Fibroblast of skin of left biceps (primary cell): Measurements from ENCODE around the gene CD96.

Experiments used
- DNase-seq, 2 experiments: peaks; one replicate each; pipeline ENCODE4 v3.0.0-alpha.2; 2013; ENCODE audit warnings: low read depth in 2 of 2

Gene CD96

DNA sequence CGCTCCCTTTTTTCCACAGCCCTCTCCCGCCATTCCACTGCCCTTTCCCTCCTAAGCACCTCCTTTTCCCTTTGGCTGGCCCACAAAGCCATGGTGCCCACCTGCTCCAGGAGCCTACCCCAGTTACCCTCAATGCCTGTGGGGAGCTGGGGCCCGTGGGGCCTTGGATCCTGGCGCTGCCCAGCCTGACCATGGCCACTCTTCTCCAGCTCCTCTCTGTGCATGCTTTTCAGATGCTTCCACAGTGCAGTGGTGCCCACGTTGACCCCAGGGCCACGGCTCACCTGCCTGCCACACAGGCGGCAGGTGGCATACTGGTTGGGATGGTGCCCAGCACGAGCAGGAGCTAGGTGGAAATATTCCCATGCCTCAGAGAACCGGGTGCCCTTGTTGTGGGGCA, 51.7 kb downstream of the CD96 start:
- no peak for DNase-seq

DNA sequence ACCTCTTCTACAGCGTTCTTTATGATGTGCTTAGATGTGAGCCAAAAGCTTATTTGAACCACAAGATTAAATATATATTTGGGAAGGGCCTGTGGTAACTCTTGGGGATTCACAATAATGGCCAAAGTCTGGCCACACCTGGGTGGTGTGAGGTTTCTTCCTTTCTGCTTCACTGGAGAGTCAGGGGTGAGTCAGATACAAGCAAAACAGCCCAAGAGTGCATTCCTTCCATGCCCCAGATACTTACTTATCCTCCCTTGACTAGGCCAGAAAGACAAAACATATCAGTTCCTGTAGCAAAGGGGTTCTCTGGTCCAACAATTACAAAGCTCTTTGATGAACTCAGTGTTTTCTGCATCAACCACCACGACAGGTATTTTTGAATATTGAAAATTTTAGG, 52.2 kb downstream of the CD96 start:
- DNase-seq = peak; percentile 17 to 27

DNA sequence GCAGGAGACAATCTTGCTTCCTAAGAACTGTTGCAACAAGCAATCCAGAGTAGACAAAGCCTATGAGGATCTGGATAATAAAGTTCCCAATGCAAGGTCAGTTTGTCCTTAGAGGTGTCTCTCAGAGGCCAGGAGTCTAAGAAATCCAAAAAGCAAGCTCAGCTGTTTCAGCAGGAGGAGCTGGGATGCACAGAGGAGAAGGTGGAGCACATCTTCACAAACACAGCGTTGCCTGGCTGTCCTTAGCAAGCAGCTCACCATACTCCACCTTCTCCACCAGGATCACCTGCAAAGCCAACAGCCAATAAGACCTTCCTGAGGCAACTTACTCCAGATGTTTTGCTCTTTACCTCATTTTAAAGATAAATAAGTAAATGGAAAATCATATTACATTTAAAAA, 52.8 kb downstream of the CD96 start:
- DNase-seq = no peak

DNA sequence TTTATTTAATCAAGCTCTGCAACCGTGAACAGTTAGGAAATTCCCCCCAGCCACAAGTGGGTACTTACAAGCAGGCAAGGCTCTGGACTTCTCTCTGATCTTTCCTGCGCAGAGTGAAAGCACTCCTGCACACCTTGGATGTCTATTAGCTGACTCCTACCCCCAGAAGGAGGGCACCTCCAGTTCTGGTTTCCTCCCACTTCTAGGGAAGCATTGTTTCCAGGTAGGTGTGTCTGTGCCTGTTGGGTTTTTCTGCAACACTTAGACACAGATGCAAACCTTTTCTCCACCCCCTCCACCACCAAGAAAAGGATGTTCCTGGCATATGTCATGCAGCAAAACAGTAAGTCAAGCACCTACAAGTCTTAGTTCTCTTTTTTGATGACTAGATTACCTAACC, 53.2 kb downstream of the CD96 start, which contains the start of gene ZBED2:
TSS of gene ZBED2 (minus strand) at position 115 of the 400 bp plus-strand sequence. CDS start 1,145 bp downstream, outside the sequence.
- DNase-seq = no peak

DNA sequence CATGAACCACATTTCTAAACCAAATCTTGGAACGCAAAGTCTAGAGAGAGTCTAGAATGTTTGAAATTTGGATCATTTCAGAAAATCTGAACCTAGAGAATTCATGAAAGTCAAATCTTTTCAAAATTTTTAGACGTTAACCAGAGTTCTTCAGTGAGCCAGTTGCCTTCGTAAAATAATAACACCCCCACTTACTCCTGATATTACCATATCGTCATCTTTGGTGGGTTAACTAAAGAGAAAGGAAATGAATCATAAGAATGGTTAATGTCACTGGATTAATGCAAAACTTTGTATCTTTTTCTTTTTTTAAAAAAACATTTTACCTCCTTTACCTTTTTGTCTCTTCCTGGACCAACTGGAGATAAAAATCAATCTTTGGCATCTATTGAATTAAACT, 54.3 kb downstream of the CD96 start:
- DNase-seq = no peak

GRCh38 chr3:111598139-111598538, 56.1 kb downstream of the CD96 start:
- no peak for DNase-seq

- no peak for DNase-seq
These were observed 56.6 kb downstream of the CD96 start for GRCh38 chr3:111598552-111598951.

- no peak for DNase-seq
These were observed 59.8 kb downstream of the CD96 start for GRCh38 chr3:111601810-111602209.

DNA sequence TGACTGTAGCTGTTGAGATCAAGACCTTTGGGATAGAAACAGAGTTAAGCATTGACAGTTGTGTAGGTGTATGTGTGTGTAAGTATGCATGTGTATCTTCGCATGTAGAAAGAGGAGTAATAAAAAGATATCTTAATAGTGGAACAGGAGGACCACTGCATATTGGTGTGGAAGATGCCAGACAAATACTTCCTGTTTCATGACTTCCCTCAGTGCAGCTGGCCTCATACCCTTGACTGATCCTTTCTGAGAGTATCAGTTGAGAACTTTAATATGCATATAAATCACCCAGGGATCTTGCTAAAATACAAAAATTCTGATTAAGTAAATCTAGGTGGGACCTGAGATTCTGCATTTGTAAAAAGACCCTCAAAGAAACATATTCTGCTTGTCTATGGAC, 61.7 kb downstream of the CD96 start:
- DNase-seq = no peak

DNA sequence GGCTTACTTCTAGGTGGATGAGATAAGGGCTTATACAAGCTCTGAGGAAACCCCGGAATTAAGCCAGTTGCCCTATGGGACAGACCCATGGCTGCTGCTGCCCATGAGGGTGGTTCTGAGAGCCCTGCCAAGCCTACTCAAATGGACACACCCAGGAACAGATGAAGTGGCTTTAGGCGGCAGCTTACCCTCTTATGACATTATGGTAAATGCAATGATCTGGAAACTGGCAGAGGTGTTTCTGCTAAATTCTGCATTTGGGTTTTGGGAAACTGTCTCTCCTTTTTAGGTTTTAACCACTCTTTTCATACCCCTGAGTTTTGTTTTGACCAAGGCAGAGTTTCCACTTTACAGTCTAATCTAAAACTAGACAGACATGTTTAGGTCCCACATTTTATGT, 62.1 kb downstream of the CD96 start:
- DNase-seq = no peak

GRCh38 chr3:111605018-111605417, 63.0 kb downstream of the CD96 start:
- DNase-seq = no peak

GRCh38 chr3:111605493-111605892, 63.5 kb downstream of the CD96 start:
- no peak for DNase-seq

DNA sequence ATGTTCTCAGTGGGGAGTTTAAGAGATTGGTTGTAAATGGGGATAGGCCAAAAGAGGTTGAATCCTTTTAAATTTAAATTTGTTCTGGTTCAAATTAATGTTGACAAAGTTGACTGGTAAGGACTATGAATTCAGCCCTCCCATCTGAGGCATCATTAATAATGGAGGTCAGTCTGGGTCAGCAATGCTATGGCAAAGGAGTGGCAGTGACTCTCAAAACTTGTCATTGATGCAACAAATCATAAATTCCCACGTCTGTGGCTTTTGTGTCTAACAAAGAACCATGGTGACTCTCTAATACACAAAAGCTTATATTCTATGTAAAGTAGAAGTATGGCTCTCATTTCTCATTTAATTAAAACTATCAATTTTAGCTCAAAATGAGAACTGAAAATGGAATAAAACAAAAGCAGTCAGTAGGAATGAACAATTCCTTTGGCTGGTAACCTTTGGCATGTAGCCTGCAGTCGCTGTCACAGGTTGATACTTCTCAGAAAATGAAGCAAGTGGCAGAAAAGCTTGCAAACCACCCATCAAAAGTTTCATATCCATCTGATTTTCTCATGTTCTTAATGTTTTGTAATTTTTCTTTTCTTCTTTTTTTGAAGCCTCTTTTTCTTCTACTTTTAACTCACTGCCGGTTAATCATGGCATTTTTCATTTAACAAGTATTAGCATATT, 65.4 kb downstream of the CD96 start:
- DNase-seq = no peak

DNA sequence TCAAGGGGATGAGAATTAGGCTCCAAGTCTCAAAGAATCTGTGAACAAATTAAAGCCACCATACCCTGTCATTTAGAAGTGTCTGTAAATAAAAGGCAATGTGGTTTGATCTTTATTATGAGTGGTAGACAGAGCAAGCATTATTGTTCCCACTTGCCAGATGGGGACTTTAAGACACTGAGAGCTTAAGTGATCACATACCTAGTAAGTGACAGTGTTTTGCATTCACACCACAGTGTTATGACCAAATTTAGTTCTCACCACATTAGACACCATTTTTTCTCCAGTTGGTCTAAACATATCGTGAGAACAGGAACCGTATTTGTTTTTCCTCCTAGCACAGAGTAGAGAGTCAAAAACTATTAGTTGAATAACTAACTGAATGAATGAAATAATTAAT, 66.4 kb downstream of the CD96 start:
- no peak for DNase-seq

GRCh38 chr3:111609700-111610099, 67.7 kb downstream of the CD96 start:
- DNase-seq = no peak

- no peak for DNase-seq
These were observed 68.2 kb downstream of the CD96 start for GRCh38 chr3:111610189-111610588.

DNA sequence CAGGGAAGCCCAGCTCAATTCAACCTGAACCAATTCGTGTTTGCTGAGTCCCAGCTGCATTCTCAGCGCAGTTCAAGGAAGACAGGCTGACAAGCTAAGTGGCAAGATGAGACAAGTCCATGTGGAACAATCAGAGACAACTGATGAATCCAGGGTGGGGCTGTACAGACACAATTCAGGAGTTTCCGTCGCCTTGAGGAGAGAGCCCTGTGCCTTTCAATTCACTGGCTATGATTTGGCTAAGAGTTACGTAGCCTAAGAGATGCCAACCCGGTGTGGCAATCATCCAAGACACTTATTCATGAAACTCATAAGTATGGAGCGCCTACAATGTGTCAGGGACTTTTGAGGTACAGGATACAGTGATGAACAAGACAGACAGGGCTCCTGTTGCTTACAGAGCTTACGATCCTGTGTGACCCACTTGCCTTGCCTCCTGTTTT, 68.6 kb downstream of the CD96 start:
- DNase-seq = no peak

DNA sequence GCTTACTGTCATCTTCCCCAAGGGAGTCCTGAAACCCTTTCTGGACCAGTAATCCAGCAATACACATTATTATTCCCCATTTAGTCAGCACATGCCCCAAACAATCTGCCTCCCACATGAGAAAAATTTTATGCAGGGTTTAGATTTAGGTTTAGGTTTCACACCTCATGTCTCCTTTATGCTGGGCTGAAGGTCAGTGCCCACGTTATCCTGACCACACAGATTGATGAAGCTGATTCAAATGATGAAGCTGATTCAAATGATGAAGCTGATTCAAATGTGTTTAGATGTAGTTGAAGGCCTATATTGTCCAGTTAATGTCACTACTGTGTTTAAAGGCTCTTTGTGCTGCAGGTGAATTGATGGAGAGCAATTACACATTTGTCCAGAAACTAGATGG, 71.3 kb downstream of the CD96 start:
- DNase-seq = no peak

GRCh38 chr3:111615880-111616279, 73.9 kb downstream of the CD96 start:
- DNase-seq = no peak

DNA sequence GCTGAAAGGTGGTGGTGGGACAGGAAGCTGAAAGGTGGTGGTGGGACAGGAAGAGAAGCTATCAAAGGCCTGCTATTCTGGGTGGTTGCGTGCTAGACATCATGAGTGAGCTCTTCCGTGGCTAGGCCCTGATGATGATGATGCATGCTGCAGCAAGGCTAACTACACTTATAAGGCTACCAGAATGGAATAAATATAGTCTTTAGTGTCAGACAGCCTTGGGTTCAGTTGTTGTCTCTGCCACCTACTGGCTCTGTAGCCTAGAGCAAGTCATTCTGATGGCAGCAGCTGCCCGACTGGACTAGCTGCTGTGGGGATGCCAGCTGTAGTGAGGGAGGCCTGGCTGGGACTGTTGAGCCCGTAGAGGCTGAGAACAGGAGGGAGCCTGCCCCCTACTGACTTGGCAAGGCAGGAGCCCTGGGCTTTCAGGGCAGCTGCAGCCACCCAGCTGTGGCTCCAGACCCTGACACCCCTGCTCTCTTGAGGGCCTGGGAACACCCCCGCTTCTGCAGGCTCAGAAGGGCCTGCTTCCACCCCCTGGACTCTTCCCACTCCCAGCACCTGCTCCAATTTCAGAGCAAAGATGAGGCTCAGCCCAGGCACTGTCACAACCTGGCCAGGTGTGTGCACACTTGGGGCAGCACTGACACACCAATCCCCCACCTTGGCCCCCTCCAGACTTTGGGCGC, 74.6 kb downstream of the CD96 start:
- no peak for DNase-seq

GRCh38 chr3:111617406-111617805, 75.4 kb downstream of the CD96 start:
- DNase-seq = no peak

- no peak for DNase-seq
These were observed 76.1 kb downstream of the CD96 start for GRCh38 chr3:111617912-111618601.

DNA sequence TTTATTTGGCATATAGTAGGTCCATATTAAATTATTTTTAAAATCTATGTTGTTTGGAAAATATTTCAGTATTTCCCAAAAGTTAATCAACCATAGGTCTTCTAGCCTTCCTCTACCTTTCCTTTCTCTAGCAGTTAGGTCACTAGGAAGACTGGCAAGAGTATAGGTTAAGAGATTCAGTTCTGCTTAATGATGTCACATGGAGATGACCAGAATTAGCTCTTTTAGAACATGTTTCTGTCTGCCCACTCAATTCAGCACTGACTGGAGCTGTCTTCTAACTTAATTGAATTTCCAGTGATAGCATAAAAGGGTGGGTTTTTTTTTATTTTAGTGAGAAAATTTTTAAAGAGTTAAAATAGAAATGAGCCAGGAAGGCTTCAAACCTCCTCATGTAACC, 76.9 kb downstream of the CD96 start:
- no peak for DNase-seq
